Uterus (tissue), 4 donors: Measurements from ENCODE around the gene DUSP22. TPM values are rescaled to one million over a fixed set of nuclear protein-coding genes. Genes with fewer than 3 reads are reported as not detected.
A peak's percentile ranks its signal among the peaks of the same experiment; 100 is the strongest.
"Not testable (repeated sequence)": the region's sequence is repeated elsewhere in the genome, so short reads cannot be mapped to it uniquely, and the experiment has no call there.

Experiments
- DNase-seq, 2 donors: peaks; one replicate each; pipeline ENCODE4 v3.0.0-alpha.2; 2019 to 2020
- H3K27ac ChIP-seq, 2 donors: fragments of 200-600 bp; sonication (generic); 1 replicate in 1 of 2; 2 replicates in 1 of 2; pipeline ENCODE4 v1.5.1; 2016 to 2018
- H3K27me3 ChIP-seq, 2 donors: fragments of 200-600 bp; sonication (generic); one replicate each; pipeline ENCODE4 v1.5.1; 2018 to 2019; ENCODE audit warnings: control low read depth in 1 of 2
- H3K36me3 ChIP-seq, 2 donors: fragments of 200-600 bp; sonication (generic); one replicate each; pipeline ENCODE4 v1.5.1; 2019; ENCODE audit warnings: control low read depth in 1 of 2
- H3K4me1 ChIP-seq, 2 donors: fragments of 200-600 bp; sonication (generic); one replicate each; pipeline ENCODE4 v1.5.1; 2018 to 2019; ENCODE audit warnings: control low read depth in 1 of 2
- H3K4me3 ChIP-seq, 2 donors: fragments of 200-600 bp; sonication (generic); 1 replicate in 1 of 2; 2 replicates in 1 of 2; pipeline ENCODE4 v1.5.1; 2018 to 2019; ENCODE audit warnings: mild to moderate bottlenecking in 1 of 2
- H3K9me3 ChIP-seq, 2 donors: fragments of 200-600 bp; sonication (generic); one replicate each; pipeline ENCODE4 v1.5.1; 2019; ENCODE audit warnings: control low read depth in 1 of 2
- POLR2A ChIP-seq, 2 donors: fragments of 450-650 bp; IDR thresholded peaks; one replicate each; pipeline ENCODE4 v1.6.1; 2016; ENCODE audit warnings: antibody characterized with exemption in 2 of 2, mild to moderate bottlenecking in 1 of 2, moderate library complexity in 1 of 2
- intact Hi-C: fragments of 100-400 bp; cut with DNase I; formaldehyde crosslinking; loops from one replicate; pipeline ENCODE4 v1.15.1; 2023; ENCODE audit warnings: low total_unique reads
- total RNA-seq, 4 donors: library from RNA; depleted of rRNA in 3 of 4; stranded (reverse); fragments of >200 nt in 3 of 4; gene quantifications; one replicate each; pipeline versions ENCODE4 v1.1.0 to v1.2.4, GENCODE V29; 2014 to 2023
- TF ChIP-seq, protein P1 (sequence below), 4 experiments: fragments of 200-600 bp in 2 of 4; fragments of 450-650 bp in 2 of 4; sonication (generic) in 2 of 4; IDR thresholded peaks; one replicate each; pipeline ENCODE4 v1.5.1; 2016 to 2019; ENCODE audit warnings: antibody characterized with exemption in 4 of 4, mild to moderate bottlenecking in 2 of 4, moderate library complexity in 1 of 4
- donor health status: DM: yes; HTN: yes; CAD: no.

The DUSP22 gene, protein sequence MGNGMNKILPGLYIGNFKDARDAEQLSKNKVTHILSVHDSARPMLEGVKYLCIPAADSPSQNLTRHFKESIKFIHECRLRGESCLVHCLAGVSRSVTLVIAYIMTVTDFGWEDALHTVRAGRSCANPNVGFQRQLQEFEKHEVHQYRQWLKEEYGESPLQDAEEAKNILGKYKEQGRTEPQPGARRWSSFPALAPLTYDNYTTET
- 10 to 100 TPM; 22.8 to 78.5 (median 46.0) TPM for total RNA-seq

DNA sequence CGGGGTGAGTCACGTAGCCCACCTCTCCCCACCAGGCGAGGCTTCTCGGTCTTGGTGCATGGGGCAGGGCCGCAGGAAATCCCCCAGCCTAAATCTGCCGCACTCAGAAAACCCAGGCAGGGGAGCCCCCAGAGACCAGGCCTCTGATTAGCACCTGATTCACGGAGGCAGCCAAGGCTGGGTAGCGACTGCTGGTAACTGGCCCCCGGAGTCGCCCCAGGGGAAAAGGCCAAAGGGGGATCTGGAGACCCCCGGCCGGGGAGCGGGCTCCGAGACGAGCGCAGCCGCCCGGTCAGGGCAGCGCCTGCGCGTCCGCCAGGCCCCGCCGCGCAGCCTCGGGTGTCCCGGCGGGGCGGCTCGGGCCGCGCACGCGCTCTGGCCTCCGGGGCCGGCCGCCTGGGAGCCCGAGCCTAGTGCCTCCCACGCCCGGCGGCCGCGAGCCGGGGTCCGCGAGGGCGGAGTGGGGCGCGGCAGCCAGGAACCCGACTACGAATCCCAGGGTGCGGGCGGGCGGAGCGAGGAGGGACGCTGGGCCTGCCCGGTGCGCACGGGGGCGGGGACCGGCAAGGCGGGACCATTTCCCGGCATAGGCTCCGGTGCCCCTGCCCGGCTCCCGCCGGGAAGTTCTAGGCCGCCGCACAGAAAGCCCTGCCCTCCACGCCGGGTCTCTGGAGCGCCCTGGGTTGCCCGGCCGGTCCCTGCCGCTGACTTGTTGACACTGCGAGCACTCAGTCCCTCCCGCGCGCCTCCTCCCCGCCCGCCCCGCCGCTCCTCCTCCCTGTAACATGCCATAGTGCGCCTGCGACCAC lies at the start of gene DUSP22:
Gene DUSP22 (plus strand): TSS at position 791 of the 809 bp plus-strand sequence. CDS start 53 bp downstream, outside the sequence.
- Histone ChIP-seq H3K4me3 (peak within 1 kb of the TSS; percentile 58 to 60), H3K4me1 (no peaks in the 10 kb centered on the region), H3K27ac (peak within 1 kb of the TSS; percentile 91 to 96), H3K27me3 (no peaks in the 10 kb centered on the region), H3K36me3 (no peaks in the 10 kb centered on the region), H3K9me3 (no peaks in the 10 kb centered on the region)
- TF ChIP-seq, protein P1, sequence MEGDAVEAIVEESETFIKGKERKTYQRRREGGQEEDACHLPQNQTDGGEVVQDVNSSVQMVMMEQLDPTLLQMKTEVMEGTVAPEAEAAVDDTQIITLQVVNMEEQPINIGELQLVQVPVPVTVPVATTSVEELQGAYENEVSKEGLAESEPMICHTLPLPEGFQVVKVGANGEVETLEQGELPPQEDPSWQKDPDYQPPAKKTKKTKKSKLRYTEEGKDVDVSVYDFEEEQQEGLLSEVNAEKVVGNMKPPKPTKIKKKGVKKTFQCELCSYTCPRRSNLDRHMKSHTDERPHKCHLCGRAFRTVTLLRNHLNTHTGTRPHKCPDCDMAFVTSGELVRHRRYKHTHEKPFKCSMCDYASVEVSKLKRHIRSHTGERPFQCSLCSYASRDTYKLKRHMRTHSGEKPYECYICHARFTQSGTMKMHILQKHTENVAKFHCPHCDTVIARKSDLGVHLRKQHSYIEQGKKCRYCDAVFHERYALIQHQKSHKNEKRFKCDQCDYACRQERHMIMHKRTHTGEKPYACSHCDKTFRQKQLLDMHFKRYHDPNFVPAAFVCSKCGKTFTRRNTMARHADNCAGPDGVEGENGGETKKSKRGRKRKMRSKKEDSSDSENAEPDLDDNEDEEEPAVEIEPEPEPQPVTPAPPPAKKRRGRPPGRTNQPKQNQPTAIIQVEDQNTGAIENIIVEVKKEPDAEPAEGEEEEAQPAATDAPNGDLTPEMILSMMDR (IDR thresholded peaks at IDR 0.05): peak in 1 of 4 experiments; percentile 3
- TF ChIP-seq POLR2A (IDR thresholded peaks at IDR 0.05): peak; percentile 90 to 94
- intact Hi-C loops: no loop called here
- peak; percentile 82 to 89 for DNase-seq

DNA sequence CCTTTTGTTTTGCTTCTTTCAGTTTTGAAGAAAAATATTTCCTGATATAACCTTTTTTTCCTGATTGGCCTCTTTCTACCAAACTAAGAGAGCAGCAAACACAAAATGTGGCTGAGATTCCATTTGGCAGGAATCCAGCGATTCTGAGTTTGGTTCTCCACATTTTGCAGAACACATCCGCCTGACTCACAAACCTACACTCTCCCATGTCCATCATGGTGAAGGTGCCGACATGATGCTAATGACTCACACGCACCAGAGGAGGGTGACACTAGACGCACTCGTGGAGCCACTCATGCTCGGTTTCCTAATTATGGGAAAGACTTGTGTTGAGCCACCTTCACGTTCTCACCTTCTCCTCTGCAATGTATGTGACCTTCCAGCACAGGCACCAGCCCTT lies 45.9 kb upstream of the DUSP22 start:
- intact Hi-C loops: no loop called here
- no peak for TF ChIP-seq POLR2A (IDR thresholded peaks at IDR 0.05)
- TF ChIP-seq, protein P1 (IDR thresholded peaks at IDR 0.05): no peak
- H3K4me1 ChIP-seq: no peaks in the 10 kb centered on the region

DNA sequence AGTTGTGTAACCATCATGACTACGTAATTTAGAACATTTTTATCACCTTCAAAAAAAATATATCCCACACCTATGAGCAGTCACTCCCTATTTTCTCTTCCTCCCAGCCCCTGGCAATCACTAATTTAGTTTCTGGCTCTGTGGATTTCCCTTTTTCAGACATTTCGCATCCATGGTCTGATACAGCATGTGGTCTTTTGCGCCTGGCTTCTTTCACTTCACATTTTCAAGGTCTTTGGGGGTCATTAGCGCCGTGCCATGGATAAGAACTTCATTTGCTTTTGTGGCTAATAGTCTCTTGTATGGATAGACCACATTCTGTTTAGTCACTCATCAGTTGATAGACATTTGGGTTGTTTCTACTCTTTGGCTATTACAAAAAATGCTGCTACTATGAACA lies 44.9 kb upstream of the DUSP22 start:
- Histone ChIP-seq H3K9me3 (peaks cover 0 to 5% of the 10 kb centered on the region in 2 donors), H3K27me3 (no peaks in the 10 kb centered on the region), H3K27ac (no peak overlapping the region), H3K4me3 (no peak overlapping the region), H3K4me1 (no peaks in the 10 kb centered on the region), H3K36me3 (no peaks in the 10 kb centered on the region)
- intact Hi-C loops: no loop called here
- TF ChIP-seq POLR2A (IDR thresholded peaks at IDR 0.05): no peak
- TF ChIP-seq, protein P1 (IDR thresholded peaks at IDR 0.05): no peak
- no peak for DNase-seq

More for the DNA sequence above, 45.9 kb upstream of the DUSP22 start:
- peaks cover 0 to 5% of the 10 kb centered on the region in 2 donors for H3K9me3 ChIP-seq
- no peak for DNase-seq
- H3K27me3 ChIP-seq: no peaks in the 10 kb centered on the region
- H3K4me3 ChIP-seq: no peak overlapping the region
- no peak overlapping the region for H3K27ac ChIP-seq
- no peaks in the 10 kb centered on the region for H3K36me3 ChIP-seq

DNA sequence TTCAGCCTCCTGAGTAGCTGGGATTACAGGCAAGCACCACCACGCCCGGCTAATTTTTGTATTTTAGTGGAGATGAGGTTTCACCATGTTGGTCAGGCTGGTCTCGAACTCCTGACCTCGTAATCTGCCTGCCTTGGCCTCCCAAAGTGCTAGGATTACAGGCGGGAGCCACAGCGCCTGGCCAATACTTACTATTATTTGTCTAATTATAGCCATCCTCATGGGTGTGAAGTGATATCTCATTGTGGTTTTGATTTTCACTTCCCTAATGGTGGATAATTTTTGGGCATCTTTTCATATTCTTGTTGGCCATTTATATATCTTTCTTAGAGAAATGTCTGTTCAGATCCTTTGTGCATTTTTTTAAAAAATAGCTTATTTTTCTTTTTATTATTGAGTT lies 44.2 kb upstream of the DUSP22 start:
- H3K27ac ChIP-seq, H3K4me3 ChIP-seq, DNase-seq, H3K9me3 ChIP-seq, H3K4me1 ChIP-seq, H3K36me3 ChIP-seq, H3K27me3 ChIP-seq, intact Hi-C loops: not testable (repeated sequence)

DNA sequence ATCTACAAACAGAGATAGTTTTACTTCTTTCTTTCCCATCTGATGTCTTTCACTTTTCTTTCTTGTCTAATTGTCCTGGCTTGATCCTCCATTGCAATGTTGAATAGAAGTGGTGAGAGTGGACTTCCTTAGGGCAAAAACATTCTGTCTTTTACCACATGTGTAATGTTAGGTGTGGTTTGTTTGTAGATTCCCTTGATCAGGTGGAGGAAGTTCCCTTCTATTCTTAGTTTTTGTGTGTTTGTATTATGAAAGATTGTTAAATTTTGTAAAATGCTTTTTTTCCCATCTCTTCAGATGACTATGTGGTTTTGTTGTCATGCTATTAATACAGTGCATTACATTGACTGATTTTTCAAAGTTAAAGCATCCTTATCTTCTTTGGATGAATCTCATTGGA lies 41.6 kb upstream of the DUSP22 start:
- no peak for DNase-seq
- Histone ChIP-seq H3K27me3 (no peaks in the 10 kb centered on the region), H3K27ac (no peak overlapping the region), H3K36me3 (no peaks in the 10 kb centered on the region), H3K4me3 (no peak overlapping the region), H3K9me3 (no peaks in the 10 kb centered on the region), H3K4me1 (no peaks in the 10 kb centered on the region)
- no peak for TF ChIP-seq POLR2A (IDR thresholded peaks at IDR 0.05)
- TF ChIP-seq, protein P1 (IDR thresholded peaks at IDR 0.05): no peak
- intact Hi-C loops: no loop called here
